Hematopoietic multipotent progenitor cell treated with erythropoietin and hydrocortisone succinate and interleukin-3 and kit ligand, for 17 days (in vitro differentiated cells): ENCODE data around the gene ARPC2.
"Not testable (repeated sequence)": the region's sequence is repeated elsewhere in the genome, so short reads cannot be mapped to it uniquely, and the experiment has no call there.

Experiments used
- DNase-seq: peaks from one replicate; pipeline ENCODE4 v3.0.0-alpha.2; 2015; ENCODE audit warnings: low spot score

ARPC2 gene

DNA sequence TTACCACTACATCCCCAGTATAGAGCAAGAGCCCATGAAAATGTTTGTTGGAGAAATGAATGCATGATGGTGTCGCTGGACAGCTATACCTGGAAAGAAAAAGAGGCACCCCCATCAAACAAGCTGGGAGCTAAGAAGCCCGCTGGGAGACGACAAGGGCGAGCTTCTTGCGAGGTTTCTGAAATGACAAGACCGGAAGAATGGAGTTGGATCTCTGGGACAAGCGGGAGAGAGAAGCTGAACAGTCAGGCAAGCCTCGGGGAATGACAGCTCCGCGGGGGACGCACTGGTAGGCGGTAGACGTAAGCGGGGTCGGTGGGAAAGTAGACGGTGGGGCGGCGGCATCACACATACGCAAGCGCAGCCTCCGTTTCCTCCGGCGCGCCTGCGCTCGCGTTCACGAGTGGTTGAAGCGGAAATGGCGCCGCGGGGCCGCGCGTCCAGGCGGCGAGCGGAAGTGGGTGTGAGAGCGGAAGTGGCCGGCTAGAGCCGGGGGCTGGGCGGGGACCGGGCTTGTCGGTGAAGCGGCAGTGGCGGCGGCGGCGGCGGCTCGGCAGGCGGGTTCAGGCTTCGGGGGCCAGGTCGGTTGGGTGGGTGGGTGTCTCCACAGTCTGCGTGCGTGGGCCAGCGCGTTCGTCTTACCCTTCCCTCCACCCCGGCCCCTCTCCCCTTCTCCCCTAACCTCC is at the start of gene ARPC2:
TSS of gene ARPC2 (plus strand) at position 516 of the 686 bp plus-strand sequence. CDS start 282 bp downstream, outside the sequence.
- peak; percentile 86 for DNase-seq

DNA sequence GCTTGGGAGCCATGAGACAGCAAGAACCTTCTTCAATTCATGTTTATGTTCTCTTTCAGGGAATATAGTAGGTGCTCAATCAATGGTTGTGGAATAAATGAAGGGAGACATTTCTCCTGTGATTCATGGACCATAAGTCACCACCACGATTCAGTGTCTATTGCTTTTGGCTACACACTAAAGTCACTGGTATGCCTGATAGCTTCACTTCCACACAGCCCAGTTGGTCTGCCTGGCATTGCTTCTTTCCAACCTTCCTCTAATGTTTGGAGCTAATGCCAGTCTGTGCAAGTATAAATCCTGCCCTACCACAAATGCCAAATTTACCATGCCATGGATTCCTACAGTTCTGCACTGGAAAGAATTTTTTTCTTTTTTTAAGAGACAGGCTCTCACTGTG is 49.0 kb upstream of the ARPC2 start:
- DNase-seq, result no peak

DNA sequence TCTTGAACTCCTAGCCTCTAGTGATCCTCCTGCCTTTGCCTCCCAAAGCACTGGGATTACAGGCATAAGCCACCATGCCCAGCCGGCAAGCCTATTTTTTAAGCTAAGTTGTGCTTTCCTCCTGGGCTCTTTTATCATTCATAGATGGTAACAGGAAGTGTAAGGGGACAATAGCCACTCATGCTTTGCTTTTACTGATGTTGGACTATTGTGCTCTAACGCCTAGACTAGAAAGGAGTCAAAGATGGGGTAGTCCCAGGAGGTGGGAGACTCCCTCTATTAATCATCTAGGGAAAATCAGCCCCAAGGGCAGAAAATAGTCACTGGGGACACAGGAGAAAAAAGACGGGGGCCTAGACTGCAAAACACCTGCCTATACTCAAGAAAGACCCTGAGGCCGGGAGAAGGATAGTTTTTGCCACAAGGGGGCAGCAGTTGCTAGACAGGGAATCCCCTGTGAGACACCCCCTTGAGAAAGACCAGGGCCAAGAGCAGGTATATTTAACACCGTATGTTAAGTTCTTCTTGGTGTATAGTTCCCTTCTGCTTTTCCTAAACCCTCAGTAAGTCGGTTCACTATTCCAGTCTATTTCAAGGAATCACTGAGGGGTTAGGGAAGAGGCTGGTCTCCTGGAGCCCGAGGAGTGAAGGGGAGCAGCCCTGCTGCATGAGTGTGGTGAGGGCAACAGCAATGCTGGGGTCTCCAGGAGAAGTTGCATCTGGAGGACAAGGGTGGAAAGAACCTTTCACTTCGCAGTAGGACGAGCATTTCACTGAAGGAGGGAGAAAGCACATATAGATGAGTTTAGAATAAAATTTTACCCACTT is 48.1 kb upstream of the ARPC2 start:
- peak; percentile 65 for DNase-seq

DNA sequence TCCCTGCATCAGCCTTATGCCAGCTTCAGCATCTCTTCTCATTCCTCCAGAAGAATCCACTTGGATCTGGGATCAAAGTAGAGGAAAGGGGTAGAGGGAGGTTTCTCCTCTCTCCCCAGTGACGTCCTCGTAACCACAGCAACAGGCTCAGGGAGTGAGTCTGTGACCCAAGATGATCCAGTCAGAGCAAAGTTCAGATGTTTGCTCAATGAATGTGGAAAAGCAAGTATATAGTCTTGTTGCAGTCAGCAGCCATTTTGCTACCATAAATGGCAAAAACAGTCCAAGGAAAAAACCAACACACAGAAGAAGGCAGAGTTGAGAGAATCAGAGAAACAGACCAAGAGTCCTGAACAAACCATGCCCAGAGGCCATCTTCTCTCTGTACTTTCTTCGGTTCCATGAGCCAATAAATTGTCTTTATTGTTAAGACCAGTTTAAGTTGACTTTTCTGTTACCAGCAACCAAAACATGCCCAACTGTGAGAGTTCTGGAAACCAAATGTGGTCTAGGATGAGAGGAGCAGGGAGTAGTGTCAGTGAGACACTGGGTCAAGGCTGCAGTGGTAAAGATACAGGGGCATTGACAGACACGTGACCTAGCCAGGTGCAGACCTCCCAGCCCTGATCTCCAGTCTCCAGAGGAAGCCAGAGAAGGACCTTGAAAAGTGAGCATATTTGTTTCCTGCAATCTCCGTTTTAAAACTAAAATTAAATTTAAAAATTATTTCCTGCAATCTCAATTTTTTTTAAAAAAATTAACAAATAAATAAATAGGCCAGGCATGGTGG is 47.0 kb upstream of the ARPC2 start:
- DNase-seq, result no peak

DNA sequence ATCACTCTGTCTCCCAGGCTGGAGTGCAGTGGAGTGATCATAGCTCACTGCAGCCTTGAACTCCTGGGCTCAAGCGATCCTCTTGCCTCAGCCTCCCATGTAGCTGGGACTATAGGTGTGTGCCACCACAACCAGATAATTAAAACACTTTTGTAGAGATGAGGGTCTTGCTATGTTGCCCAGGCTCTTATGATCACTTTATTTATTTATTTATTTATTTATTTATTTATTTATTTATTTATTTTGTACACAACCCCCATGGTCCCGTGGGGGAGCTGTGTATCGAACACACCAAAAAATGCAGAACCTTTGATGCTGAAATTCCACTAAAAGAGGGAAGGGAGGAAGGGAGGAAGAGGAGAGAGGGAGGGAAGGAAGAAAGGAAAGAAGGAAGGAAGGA is 45.2 kb upstream of the ARPC2 start:
- not testable (repeated sequence) for DNase-seq

DNA sequence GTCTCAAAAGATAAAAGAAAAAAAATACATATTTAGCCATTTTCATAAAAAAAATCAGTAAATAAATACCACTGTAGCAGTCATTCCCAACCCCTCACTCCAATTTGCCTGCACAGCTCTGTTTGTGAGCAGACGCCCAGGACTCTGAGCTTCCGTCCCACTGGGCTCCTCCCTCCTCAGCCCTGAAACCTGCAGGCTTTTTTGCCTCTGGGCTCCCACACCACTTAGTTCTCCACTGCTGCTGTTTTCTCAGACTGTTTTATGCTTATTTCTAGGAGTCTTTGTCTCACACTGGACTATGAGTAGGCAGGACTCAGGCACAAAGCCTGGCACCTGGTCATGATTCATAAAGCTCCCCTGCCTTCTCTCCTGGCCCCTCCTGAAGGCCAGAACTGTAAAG is 44.1 kb upstream of the ARPC2 start:
- no peak for DNase-seq

DNA sequence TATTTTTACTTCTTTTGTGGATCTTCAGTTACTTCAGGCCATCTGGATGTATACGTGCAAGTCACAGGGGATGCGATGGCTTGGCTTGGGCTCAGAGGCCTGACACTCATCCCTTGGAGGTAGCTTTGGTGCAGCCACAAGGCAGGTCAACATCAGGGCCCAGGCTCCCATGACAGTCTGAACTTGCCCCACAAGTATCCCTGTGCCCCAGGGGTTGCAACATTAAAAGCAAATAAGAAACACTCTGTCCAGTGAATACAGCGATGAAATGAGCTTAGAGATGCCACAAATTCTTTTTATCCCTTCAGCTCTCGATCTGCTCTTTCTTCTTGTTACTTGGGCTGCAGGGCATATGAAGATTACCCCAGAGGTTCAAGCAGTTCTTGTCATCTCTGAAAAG is 37.2 kb upstream of the ARPC2 start:
- DNase-seq, result no peak

DNA sequence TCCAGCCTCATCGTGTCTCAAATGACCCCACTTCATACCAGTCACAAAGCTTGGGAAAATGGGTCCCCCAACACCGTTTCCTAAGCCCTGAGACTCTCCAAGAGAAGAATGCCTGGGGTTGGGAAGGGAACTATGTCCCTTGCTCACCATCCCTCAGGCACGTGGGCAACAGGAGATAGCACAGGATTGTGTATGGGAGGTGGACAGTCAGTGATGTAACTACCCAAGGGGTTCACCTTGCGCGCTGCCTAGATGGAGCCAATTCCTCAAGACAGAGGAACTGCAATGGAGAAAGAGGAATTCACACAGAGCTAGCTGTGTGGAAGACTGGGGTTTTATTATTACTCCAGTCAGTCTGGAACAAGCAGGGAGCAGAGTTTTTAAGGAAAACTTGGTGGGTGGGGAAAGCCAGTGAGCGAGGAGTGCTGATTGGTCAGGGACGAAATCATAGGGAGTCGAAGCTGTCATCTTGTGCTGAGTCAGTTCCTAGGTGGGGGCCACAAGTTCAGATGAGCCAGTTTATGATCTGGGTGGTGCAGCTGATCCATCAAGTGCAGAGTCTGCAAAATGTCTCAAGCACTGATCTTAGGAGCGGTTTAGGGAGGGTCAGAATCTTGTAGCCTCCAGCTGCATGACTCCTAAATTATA is 36.4 kb upstream of the ARPC2 start:
- DNase-seq, result no peak

DNA sequence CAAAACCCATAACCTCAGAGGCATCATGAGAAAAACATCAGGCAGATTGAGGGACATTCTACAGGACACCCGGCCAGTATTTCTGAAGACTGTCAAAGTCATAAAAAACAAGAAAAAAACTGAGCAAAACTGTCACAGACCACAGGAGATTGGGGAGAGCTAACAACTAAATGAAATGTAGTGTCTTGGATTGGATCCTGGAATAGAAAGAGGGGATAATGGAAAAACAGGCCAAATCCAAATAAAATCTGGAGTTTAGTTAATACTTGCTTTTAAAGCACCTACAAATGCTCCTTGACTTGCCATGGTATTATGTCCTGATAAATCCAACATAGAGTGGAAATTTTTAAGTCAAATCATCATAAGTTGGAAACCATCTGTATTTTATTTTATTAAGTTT is 32.7 kb upstream of the ARPC2 start:
- DNase-seq, result no peak

DNA sequence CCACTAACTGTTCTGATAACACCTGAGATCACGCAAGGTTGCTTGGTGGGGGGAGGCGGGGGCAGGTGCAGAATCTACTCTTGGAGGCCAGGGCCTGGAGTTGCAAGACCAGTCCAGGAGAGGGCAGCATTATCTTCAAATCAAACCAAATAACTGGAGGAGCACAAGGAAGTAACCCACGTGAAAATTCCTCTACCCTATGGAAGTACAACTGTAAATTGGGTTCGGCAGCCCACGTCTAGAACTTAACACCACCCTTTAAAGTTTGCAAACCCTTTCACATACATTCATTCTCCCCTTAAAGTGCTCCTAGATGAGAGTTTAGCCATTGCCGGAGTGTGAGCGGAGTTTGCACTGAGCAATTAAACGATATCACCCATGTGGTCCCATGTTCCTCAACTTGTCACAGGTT is 30.6 kb upstream of the ARPC2 start:
- DNase-seq, result peak; percentile 68

DNA sequence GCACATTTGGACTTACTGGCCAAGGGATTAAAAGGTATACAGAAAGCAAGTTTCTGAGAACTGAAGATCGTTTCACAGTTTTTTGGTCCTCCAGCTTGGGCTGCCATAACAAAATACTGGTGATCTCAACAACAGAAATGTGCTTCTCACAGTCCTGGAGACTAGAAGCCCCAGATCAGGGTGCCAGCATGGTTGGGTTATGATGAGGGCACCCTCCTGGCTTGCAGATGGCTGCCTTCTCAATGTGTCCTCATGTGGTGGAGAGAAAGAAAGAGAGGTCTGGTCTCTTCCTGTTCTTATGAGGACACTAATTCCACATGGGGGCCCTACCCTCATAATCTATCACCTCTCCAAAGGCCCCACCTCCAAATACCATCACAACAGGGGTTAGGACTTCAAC is 30.1 kb upstream of the ARPC2 start:
- no peak for DNase-seq

DNA sequence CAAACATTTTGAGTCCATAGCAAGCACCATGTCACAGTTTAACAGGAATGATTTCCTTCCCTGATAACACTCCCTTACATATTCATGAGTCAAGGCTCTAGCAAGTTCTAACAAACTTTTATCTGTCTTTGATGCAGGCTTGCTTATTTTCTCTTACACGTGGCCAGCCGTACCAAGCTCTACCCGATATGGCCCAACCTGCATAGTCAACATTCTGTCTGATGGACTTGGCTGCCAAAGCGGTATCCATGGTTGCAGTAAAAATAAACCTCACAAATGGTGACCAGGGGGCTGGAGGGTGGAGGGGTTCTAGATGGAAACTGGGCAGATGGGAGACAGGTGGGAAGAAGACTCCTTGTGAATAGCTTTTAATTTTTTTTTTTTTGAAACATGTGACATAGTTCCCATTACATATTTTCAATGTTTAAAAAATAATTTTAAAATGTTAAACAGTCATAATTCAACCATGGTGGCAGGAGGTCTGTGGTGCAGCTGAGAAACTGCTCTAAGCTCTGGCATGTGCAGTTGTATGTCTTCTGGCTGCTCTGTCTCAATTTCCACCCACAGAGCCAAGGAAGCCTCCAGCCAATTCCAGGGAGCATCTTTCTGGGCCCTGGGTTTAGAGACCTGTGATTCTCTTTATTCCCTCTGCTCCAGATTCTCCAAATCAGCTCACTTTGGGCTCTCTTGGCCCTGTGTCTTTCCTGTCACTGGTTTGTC is 29.5 kb upstream of the ARPC2 start:
- DNase-seq, result no peak

DNA sequence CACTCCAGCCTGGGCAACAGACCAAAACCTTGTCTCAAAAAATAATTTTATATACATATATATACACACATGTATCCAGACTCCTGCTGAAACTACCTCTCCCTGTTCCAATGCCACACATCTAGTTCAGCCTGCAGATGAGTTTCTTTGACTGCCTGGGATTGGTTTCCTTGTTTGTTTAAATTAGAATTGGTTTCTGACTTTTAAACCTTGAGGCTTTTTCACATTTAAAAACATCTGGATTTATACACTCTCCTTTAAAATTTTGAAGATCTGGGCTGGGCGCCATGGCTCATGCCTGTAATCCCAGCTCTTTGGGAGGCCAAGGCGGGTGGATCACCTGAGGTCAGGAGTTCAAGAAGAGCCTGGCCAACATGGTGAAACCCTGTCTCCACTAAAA is 28.5 kb upstream of the ARPC2 start:
- no peak for DNase-seq

DNA sequence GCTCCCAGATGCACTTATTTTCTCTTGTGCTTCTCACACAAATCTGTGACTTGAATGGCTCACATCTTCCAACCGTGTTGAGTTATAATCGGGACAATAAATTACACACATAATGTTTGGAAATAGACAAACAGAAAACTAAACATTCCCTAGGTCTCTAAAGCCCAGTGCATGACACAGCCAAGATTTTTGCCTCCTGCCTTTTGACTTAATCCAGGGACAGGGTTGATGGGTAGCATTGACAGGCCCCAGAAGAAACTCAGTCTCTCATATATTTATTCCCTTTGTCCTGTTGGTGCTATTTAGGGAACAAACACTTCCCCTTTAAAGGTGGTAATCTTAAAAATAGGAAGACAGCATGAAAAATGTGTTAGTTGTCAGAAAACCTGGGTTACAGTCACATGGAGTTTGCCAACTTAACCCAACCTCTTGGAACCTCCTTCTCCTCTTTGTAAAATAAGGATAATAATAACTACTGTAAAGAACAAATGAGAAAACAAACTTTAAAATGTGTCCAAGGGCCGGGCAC is 24.0 kb upstream of the ARPC2 start:
- no peak for DNase-seq

DNA sequence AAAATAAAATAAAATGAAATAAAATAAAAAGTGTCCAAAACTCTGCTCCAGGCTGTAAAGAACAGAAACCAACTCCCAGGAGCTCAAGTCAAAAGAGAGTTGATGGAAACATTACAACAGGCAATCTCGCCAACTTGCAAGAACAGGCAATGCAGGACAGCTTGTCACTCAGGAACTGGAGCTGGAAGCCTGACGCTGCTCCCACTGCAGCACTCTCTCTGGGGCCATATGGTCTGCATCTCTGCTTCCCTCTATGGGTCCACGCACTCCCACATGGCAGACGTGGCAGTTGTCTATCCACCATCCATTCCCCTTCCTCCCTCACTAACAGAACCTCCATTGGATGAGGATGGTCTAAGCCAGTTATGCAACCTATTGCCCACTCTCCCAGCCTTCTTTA is 23.3 kb upstream of the ARPC2 start:
- no peak for DNase-seq

DNA sequence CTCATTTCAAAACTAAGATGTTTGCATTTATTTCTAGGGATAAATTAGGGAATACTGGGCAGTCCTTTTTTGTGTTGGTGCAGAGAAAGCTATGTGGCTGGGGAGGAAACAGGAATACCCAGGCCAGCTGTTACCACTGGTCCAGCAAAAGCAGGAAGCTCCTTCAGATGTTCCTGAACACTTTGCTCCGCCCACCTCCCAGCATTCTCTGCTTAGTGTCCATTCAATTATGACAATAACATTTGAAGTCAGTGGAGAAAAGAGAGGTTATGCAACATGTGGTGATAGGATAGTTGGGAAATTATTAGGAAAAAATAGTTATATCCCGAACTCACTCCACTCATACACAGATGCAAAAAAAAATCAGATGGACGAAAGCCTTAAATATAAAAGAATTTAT is 22.1 kb upstream of the ARPC2 start:
- DNase-seq, result no peak

DNA sequence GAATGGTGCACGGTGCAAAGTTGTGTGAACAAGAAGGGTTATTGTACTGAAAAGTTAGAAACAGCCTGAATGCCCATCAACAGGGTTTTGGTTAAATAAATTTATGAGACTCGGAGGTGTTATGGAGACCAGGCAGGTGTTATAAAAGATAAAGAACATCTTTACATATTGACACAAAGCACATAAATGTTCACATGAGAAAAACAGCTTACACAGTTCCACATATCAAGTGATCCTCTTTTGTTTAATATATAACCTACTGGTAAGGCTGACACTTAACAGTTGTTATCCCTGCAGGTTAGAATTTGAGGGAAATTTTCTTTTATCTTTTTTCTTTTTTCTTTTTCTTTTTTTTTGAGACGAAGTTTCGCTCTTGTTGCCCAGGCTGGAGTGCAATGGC is 20.0 kb upstream of the ARPC2 start:
- DNase-seq, result no peak

DNA sequence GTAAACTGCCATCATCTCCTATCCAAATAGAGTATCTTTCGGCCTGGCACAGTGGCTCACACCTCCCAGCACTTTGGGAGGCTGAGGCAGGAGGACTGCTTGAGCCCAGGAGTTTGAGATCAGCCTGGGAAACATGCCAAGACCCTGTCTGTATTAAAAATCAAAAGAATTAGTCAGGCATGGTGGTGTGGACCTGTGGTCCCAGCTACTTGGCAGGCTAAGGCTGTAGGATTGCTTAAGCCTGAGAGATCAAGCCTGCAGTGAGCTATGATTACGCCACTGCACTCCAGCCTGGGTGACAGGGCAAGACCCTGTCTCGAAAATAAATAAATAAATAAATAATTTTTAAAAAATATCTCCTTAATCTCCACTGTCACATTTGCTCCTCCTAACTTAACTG is 14.7 kb upstream of the ARPC2 start:
- no peak for DNase-seq

DNA sequence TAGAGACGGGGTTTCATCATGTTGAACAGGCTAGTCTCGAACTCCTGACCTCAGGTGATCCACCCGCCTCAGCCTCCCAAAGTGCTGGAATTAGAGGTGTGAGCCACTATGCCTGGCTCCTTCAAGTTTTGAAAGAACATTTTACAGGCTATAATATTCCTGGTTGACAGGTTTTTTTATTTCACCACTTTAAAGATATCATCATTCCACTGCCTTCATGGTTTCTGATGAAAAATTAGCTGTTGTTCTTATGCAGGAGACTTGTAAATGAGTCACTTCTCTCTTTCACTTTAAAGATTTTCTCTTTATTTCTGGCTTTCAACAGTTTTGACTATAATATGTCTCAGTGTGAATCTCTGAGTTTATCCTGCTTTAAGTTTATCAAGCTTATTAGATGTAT is 7.9 kb upstream of the ARPC2 start:
- no peak for DNase-seq

DNA sequence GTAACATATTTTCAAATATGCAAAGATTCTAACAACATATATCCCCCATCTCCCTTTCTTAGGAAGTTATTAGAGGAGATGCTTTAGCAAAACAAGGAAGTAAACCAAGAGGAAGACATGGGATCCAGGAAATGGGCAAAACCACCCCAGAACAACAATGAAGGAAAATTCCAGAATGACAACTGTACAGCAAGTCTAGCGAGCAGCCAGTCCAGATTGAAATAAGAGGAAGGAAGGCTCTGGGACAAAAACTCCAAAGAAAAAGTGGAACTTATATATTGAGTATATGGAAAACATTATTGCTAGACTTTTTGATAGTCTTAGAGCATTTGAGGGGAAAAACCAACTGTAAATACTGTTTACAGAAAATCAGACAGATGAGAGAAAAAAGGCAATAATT is 2.9 kb upstream of the ARPC2 start:
- DNase-seq, result no peak

DNA sequence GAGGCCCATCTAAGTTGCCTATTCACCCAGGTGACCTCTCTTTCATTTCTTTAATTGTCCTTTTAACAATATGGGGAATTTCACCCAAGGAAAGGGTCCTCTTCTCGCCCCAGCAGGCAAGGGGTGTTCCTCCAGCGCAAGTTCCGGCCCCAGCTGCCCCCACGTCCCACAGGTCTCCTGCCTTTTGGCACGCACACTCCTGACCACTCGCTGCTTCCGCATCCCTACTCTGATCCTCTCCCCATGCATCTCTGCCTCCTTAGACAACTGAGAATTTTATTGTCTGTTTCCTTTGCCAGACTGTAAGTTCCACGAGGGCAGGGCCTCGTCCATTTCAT is 684 bp upstream of the ARPC2 start:
- no peak for DNase-seq
